ENCODE results near the gene CTXND1. TPM values are rescaled to one million over a fixed set of nuclear protein-coding genes. Genes with fewer than 3 reads are reported as not detected.
A peak's percentile ranks its signal among the peaks of the same experiment; 100 is the strongest.

Gene CTXND1
- total and polyA plus RNA-seq, 2 of the 8 experiments (the other 6 are each of a cell fraction or from before 2014, with no cell fraction given) = 0.03 TPM; not detected in 1

- Histone ChIP-seq H2BK15ac (ENCODE audit: low read length) (no peak overlapping the region), H4K8ac (ENCODE audit: extremely low read depth, insufficient read depth, low read length) (peak overlapping the region; percentile 35; the same call in 1 of the 2 replicates), H3K36me3 (ENCODE audit: control insufficient read depth in 2 of 4, insufficient read depth in 4 of 4, low read length in 3 of 4) (no peaks in the 10 kb centered on the region), H4K91ac (replicated peaks; ENCODE audit: insufficient read length, low read length) (peak overlapping the region; percentile 47), H3K4me1 (replicated peaks in 1 of 4; ENCODE audit: control insufficient read depth in 3 of 4, insufficient read depth in 4 of 4, low read length in 3 of 4) (no peaks in the 10 kb centered on the region), H3K14ac (ENCODE audit: insufficient read length) (no peak overlapping the region), H3K9me3 (ENCODE audit: insufficient read depth in 2 of 2, low read depth in 1 of 2, low read length in 1 of 2) (no peaks in the 10 kb centered on the region), H3K56ac (replicated peaks; ENCODE audit: insufficient read length, low read depth, low read length) (no peak overlapping the region), H3K18ac (ENCODE audit: extremely low read depth, low read length) (no peak overlapping the region), H2AFZ (ENCODE audit: low read length) (peak overlapping the region; percentile 35; the same call in 1 of the 2 replicates), H3K27me3 (replicated peaks in 1 of 4; ENCODE audit: control insufficient read depth in 3 of 4, extremely low read depth in 1 of 4, insufficient read depth in 3 of 4, low read length in 3 of 4) (no peaks in the 10 kb centered on the region), H3K79me2 (ENCODE audit: control insufficient read depth in 1 of 2, insufficient read depth in 2 of 2, low read length in 2 of 2) (no peaks in the 10 kb centered on the region), H2BK12ac (ENCODE audit: low read depth, low read length) (no peak overlapping the region), H2BK20ac (ENCODE audit: low read length) (0 out of 2 replicates have a peak overlapping the region, but pooled peaks have one; percentile 10), H3K23ac (ENCODE audit: insufficient read length) (no peak overlapping the region), H3K23me2 (ENCODE audit: low read depth, low read length) (no peaks in the 10 kb centered on the region), H2AK5ac (ENCODE audit: low read depth, low read length) (no peak overlapping the region), H3K27ac (ENCODE audit: low read depth, low read length) (no peak overlapping the region), H2BK5ac (ENCODE audit: low read depth, low read length) (0 out of 2 replicates have a peak overlapping the region, but pooled peaks have one; percentile 24), H3K9ac (replicated peaks in 1 of 4; ENCODE audit: extremely low read depth in 1 of 4, low read depth in 3 of 4, low read length in 3 of 4) (no peak overlapping the region; a peak in 1 of 7 replicates), H2BK120ac (replicated peaks; ENCODE audit: low read depth, low read length) (no peak overlapping the region), H3K4me3 (ENCODE audit: extremely low read depth in 1 of 4, insufficient read depth in 2 of 4, low read depth in 3 of 4, low read length in 4 of 4) (no peak overlapping the region), H4K5ac (ENCODE audit: insufficient read length, low read depth, low read length) (no peak overlapping the region), H4K20me1 (replicated peaks in 1 of 2; ENCODE audit: control insufficient read depth in 1 of 2, insufficient read depth in 2 of 2, low read length in 2 of 2) (no peaks in the 10 kb centered on the region), H3K4ac (replicated peaks; ENCODE audit: insufficient read length, low read depth, low read length) (no peak overlapping the region), H3K4me2 (ENCODE audit: insufficient read depth in 1 of 2, low read depth in 2 of 2, low read length in 2 of 2) (no peak overlapping the region), H3K79me1 (ENCODE audit: low read depth, low read length) (no peaks in the 10 kb centered on the region)
- WGBS, 2 experiments (ENCODE audit: extremely low coverage in 1 of 2, insufficient coverage in 1 of 2, insufficient read length in 1 of 2, insufficient replicate concordance in 2 of 2, low coverage in 1 of 2, low lambda C conversion rate in 2 of 2, missing lambda C conversion rate in 1 of 2) = 85% methylated on average over 9 of the region's 9 CpGs; no CpG with 5 or more reads in 1 of the 2 experiments
- TF ChIP-seq CBX8 (IDR thresholded peaks at IDR 0.05; ENCODE audit: borderline replicate concordance, low read depth, low read length) = no peak
- no peak for TF ChIP-seq CEBPB (IDR thresholded peaks at IDR 0.05; ENCODE audit: low read depth, low read length)
- FAIRE-seq (no peak), DNase-seq (ENCODE audit: low read depth in 1 of 2, low spot score in 2 of 2) (no peak)
- POLR2A ChIA-PET (ENCODE audit: partially characterized antibody) = no interaction called here
- CTCF ChIA-PET (ENCODE audit: partially characterized antibody) = interaction anchor here (0.5 to 2.8 kb wide), 7 partner anchors 10 to 379 kb away, joined by 3 to 17 read pairs (median 4); no protein-coding TSS in a partner anchor
Observed at GRCh38 chr15:80233581-80233980, 18.4 kb downstream of the CTXND1 start.

Data from H1 (cell line).